GM21723 (cell line): ENCODE data around the gene BPIFB3.
"Not testable (repeated sequence)": the region's sequence is repeated elsewhere in the genome, so short reads cannot be mapped to it uniquely, and the experiment has no call there.

Source experiments
- ATAC-seq: cut with Tn5 transposase; IDR thresholded peaks from one replicate; pipeline ENCODE4 v1.9.1; 2021; ENCODE audit warnings: mild to moderate bottlenecking, moderate library complexity; ENCODE audit not compliant: unreplicated experiment

Gene BPIFB3

GRCh38 chr20:33027769-33028751 is 25.6 kb upstream of the BPIFB3 start:
- no peak for ATAC-seq

GRCh38 chr20:33028875-33029274 is 24.8 kb upstream of the BPIFB3 start:
- no peak for ATAC-seq

- no peak for ATAC-seq
These were observed 23.6 kb upstream of the BPIFB3 start for GRCh38 chr20:33030076-33030475.

- ATAC-seq, result no peak
These were observed 23.1 kb upstream of the BPIFB3 start for GRCh38 chr20:33030569-33030968.

- ATAC-seq, result no peak
These were observed 22.2 kb upstream of the BPIFB3 start, which contains the start of gene BPIFB6 for GRCh38 chr20:33031531-33031930. Gene BPIFB6 (plus strand): TSS chr20:33031648. CDS start chr20:33031648, 0 bp downstream.

GRCh38 chr20:33032555-33032954 is 21.1 kb upstream of the BPIFB3 start:
- ATAC-seq, result no peak

- no peak for ATAC-seq
These were observed 20.3 kb upstream of the BPIFB3 start for GRCh38 chr20:33033381-33033780.

- ATAC-seq, result no peak
These were observed 19.6 kb upstream of the BPIFB3 start for GRCh38 chr20:33034115-33034514.

GRCh38 chr20:33034901-33035492 is 18.7 kb upstream of the BPIFB3 start:
- no peak for ATAC-seq

GRCh38 chr20:33037456-33037855 is 16.2 kb upstream of the BPIFB3 start:
- ATAC-seq, result no peak

GRCh38 chr20:33038243-33038642 is 15.5 kb upstream of the BPIFB3 start:
- ATAC-seq, result no peak

GRCh38 chr20:33042430-33042829 is 11.3 kb upstream of the BPIFB3 start:
- ATAC-seq, result no peak

GRCh38 chr20:33042983-33043730 is 10.5 kb upstream of the BPIFB3 start:
- ATAC-seq, result no peak

GRCh38 chr20:33043731-33044181 is 9.9 kb upstream of the BPIFB3 start:
- ATAC-seq, result no peak

GRCh38 chr20:33045129-33045721 is 8.5 kb upstream of the BPIFB3 start:
- not testable (repeated sequence) for ATAC-seq

GRCh38 chr20:33046412-33046811 is 7.3 kb upstream of the BPIFB3 start:
- no peak for ATAC-seq

GRCh38 chr20:33051333-33051732 is 2.4 kb upstream of the BPIFB3 start:
- no peak for ATAC-seq

GRCh38 chr20:33054381-33054780 is 678 bp downstream of the BPIFB3 start:
- no peak for ATAC-seq

- ATAC-seq, result no peak
These were observed 1.1 kb downstream of the BPIFB3 start for GRCh38 chr20:33054791-33055190.

- ATAC-seq, result no peak
These were observed 5.4 kb downstream of the BPIFB3 start for GRCh38 chr20:33059136-33059535.
